GM12878 (cell line): Measurements from ENCODE around the gene EP300. TPM values are rescaled to one million over a fixed set of nuclear protein-coding genes. Genes with fewer than 3 reads are reported as not detected.

Experiments used
- ATAC-seq: fragments of 200-7000 bp; cut with Tn5 transposase; 3 replicates; pipeline ENCODE4 v1.9.1; 2020; ENCODE audit warnings: mild to moderate bottlenecking, moderate library complexity
- BruUV-seq: library from RNA; stranded (reverse); fragments of 400-500 nt; replicated peaks from 2 replicates; lab custom pipeline; 2021; lab: Mats Ljungman, UMichigan
- CTCF ChIA-PET: fragments of 300-600 bp; sonication (Branson Sonifier 250); formaldehyde crosslinking; extraction: SDS; loops from one replicate; lab custom pipeline; 2021; ENCODE audit warnings: inconsistent platforms; lab: Yijun Ruan, JAX
- POLR2A ChIA-PET: fragments of 350-600 bp; formaldehyde crosslinking; extraction: SDS; loops from one replicate; lab custom pipeline; 2021; ENCODE audit warnings: inconsistent platforms; lab: Charles Lee
- RAD21 ChIA-PET: fragments of 300-600 bp; sonication (Branson Sonifier 250); formaldehyde crosslinking; loops from one replicate; lab custom pipeline; 2023; ENCODE audit warnings: antibody characterized with exemption; ENCODE audit not compliant: unreplicated experiment; lab: Charles Lee
- SMC1A ChIA-PET: fragments of 300-600 bp; sonication (Branson Sonifier 250); formaldehyde crosslinking; loops from one replicate; lab custom pipeline; 2023; ENCODE audit not compliant: unreplicated experiment, uncharacterized antibody; lab: Charles Lee
- DNase-seq: peaks from one replicate; pipeline ENCODE4 v3.0.0-alpha.2; 2011; ENCODE audit warnings: low read depth, low spot score
- FAIRE-seq: peaks from 3 replicates; lab custom pipeline; 2011; peaks lifted over from hg19 to GRCh38; lab: Jason Lieb, UNC
- H2AFZ ChIP-seq: 2 replicates; pipeline ENCODE4 v1.6.0; 2011; ENCODE audit warnings: low read depth, low read length, control low read depth; ENCODE audit not compliant: control insufficient read depth
- H3K27ac ChIP-seq: 2 replicates; pipeline ENCODE4 v1.5.1; 2011; ENCODE audit warnings: control low read depth; ENCODE audit not compliant: control insufficient read depth, insufficient read depth
- H3K27me3 ChIP-seq, 2 experiments: replicated peaks in 1 of 2; 2 replicates each; pipeline versions ENCODE4 v1.6.0 to v1.6.1; 2011; ENCODE audit warnings: low read length in 1 of 2; ENCODE audit not compliant: control insufficient read depth in 2 of 2, insufficient read depth in 2 of 2
- H3K36me3 ChIP-seq, 2 experiments: 2 replicates each; pipeline ENCODE4 v1.5.1; 2011; ENCODE audit warnings: low read length in 1 of 2; ENCODE audit not compliant: control insufficient read depth in 2 of 2, insufficient read depth in 2 of 2
- H3K4me1 ChIP-seq: 2 replicates; pipeline ENCODE4 v1.6.1; 2011; ENCODE audit warnings: mild to moderate bottlenecking, low read length, moderate library complexity, mixed read lengths; ENCODE audit not compliant: control insufficient read depth, insufficient read depth
- H3K4me2 ChIP-seq: 2 replicates; pipeline ENCODE4 v1.6.0; 2011; ENCODE audit warnings: control low read depth; ENCODE audit not compliant: control insufficient read depth, insufficient read depth
- H3K4me3 ChIP-seq: fragments of 200-600 bp; sonication (generic); 2 replicates; pipeline ENCODE4 v1.5.1; 2016
- H3K79me2 ChIP-seq: 2 replicates; pipeline ENCODE4 v1.6.0; 2011; ENCODE audit warnings: low read length; ENCODE audit not compliant: control insufficient read depth, insufficient read depth
- H3K9ac ChIP-seq: 2 replicates; pipeline ENCODE4 v1.8.0; 2011; ENCODE audit warnings: low read length, control low read depth, mixed read lengths; ENCODE audit not compliant: control insufficient read depth, insufficient read depth
- H3K9me3 ChIP-seq: replicated peaks from 3 replicates; pipeline ENCODE4 v1.5.1; 2011; ENCODE audit warnings: mild to moderate bottlenecking, low read length; ENCODE audit not compliant: control insufficient read depth, insufficient read depth
- H4K20me1 ChIP-seq: 2 replicates; pipeline ENCODE4 v1.6.0; 2011; ENCODE audit not compliant: control insufficient read depth, insufficient read depth
- EED ChIP-seq: sonication (generic); IDR thresholded peaks from 2 replicates; pipeline ENCODE4 v1.6.1; 2016; ENCODE audit warnings: antibody characterized with exemption, low read depth
- FOS ChIP-seq: IDR thresholded peaks from 3 replicates; pipeline ENCODE4 v1.6.1; 2011; ENCODE audit warnings: borderline replicate concordance; ENCODE audit not compliant: insufficient read length; ENCODE audit errors: extremely low read depth
- JUND ChIP-seq: IDR thresholded peaks from 2 replicates; pipeline ENCODE4 v1.6.1; 2012; ENCODE audit warnings: low read depth, mild to moderate bottlenecking, low read length, improper control_type of control experiment, moderate library complexity
- NFIC ChIP-seq: IDR thresholded peaks from 2 replicates; pipeline ENCODE4 v1.6.1; 2012; ENCODE audit warnings: low read depth, mild to moderate bottlenecking, inconsistent platforms, low read length, moderate library complexity
- NFYB ChIP-seq: IDR thresholded peaks from 2 replicates; pipeline ENCODE4 v1.6.1; 2011; ENCODE audit warnings: low read depth, mild to moderate bottlenecking, low read length, improper control_type of control experiment, moderate library complexity; ENCODE audit not compliant: insufficient read depth
- NRF1 ChIP-seq: conservative IDR thresholded peaks from 2 replicates; pipeline ENCODE4 v1.6.1; 2011; ENCODE audit warnings: mild to moderate bottlenecking, low read depth, low read length, improper control_type of control experiment
- POLR2A ChIP-seq: IDR thresholded peaks from 2 replicates; pipeline ENCODE4 v1.6.1; 2011; ENCODE audit warnings: low read depth, mild to moderate bottlenecking, low read length
- TAF1 ChIP-seq: IDR thresholded peaks from 2 replicates; pipeline ENCODE4 v1.6.1; 2011; ENCODE audit warnings: mild to moderate bottlenecking, low read depth, low read length, borderline replicate concordance
- WGBS: methylation state at CpG from one replicate; pipeline ENCODE4 v1.1.6; 2016; ENCODE audit warnings: low lambda C conversion rate; ENCODE audit not compliant: insufficient replicate concordance, insufficient coverage; ENCODE audit errors: missing lambda C conversion rate; 5-methylcytosine and 5-hydroxymethylcytosine counted together
- in situ Hi-C: fragments of 300-500 bp; cut with MboI; formaldehyde crosslinking; loops from 9 replicates; pipeline ENCODE4 v1.14.3; 2018; ENCODE audit warnings: mixed read lengths
- intact Hi-C: fragments of 100-400 bp; cut with micrococcal nuclease; formaldehyde crosslinking; loops from one replicate; pipeline ENCODE4 v1.14.2; 2022; ENCODE audit not compliant: unreplicated experiment
- polyA plus RNA-seq, 11 experiments: library from polyadenylated mRNA; depleted of rRNA in 4 of 11; unstranded in 6 of 11; stranded (reverse) in 5 of 11; fragments of >200 nt; fragmentation: Nextera tagmentation in 4 of 11; fragmentation: Illumina TruSeq in 1 of 11; extraction: Ambion mirVana in 4 of 11; extraction: Trizol in 1 of 11; gene quantifications; 1 replicate in 1 of 11; 2 replicates in 10 of 11; pipeline versions ENCODE4 v1.2.1 to v1.2.3, GENCODE V29; 2011 to 2016; ENCODE audit warnings: inconsistent platforms in 2 of 11, missing spikeins in 2 of 11, low read depth in 1 of 11
- total RNA-seq, 4 experiments: library from RNA; depleted of rRNA in 3 of 4; stranded (reverse); fragments of >200 nt in 3 of 4; fragmentation: Illumina TruSeq in 1 of 4; extraction: Trizol in 1 of 4; gene quantifications; 2 replicates each; pipeline versions ENCODE4 v1.2.1 to v1.2.3, GENCODE V29; 2013 to 2021
- TF ChIP-seq, protein P1 (sequence below): fragments of 450-650 bp; IDR thresholded peaks from 2 replicates; pipeline ENCODE4 v1.6.1; 2017; ENCODE audit warnings: low read depth, mild to moderate bottlenecking, moderate library complexity
- TF ChIP-seq, protein P2 (sequence below): IDR thresholded peaks from 2 replicates; pipeline ENCODE4 v1.6.1; 2011; ENCODE audit warnings: low read depth, low read length, improper control_type of control experiment, borderline replicate concordance

Gene EP300
- total and polyA plus RNA-seq, 10 of the 15 experiments (the other 5 are each of a cell fraction or from before 2014, with no cell fraction given), result 5.5 to 48.5 (median 23.6) TPM

DNA sequence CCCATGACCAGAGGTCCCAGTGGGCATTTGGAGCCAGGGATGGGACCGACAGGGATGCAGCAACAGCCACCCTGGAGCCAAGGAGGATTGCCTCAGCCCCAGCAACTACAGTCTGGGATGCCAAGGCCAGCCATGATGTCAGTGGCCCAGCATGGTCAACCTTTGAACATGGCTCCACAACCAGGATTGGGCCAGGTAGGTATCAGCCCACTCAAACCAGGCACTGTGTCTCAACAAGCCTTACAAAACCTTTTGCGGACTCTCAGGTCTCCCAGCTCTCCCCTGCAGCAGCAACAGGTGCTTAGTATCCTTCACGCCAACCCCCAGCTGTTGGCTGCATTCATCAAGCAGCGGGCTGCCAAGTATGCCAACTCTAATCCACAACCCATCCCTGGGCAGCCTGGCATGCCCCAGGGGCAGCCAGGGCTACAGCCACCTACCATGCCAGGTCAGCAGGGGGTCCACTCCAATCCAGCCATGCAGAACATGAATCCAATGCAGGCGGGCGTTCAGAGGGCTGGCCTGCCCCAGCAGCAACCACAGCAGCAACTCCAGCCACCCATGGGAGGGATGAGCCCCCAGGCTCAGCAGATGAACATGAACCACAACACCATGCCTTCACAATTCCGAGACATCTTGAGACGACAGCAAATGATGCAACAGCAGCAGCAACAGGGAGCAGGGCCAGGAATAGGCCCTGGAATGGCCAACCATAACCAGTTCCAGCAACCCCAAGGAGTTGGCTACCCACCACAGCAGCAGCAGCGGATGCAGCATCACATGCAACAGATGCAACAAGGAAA, 85.4 kb downstream of the EP300 start:
- SMC1A ChIA-PET, result no interaction called here
- Histone ChIP-seq H3K36me3 (peaks cover 31 to 40% of the 10 kb centered on the region in 2 experiments; a peak in 3 of 4 replicates), H3K27ac (no peak overlapping the region), H3K4me3 (no peak overlapping the region), H3K4me2 (no peak overlapping the region), H3K4me1 (no peaks in the 10 kb centered on the region), H3K9ac (no peak overlapping the region), H2AFZ (no peak overlapping the region), H3K27me3 (no peaks in the 10 kb centered on the region), H4K20me1 (no peaks in the 10 kb centered on the region), H3K9me3 (no peaks in the 10 kb centered on the region), H3K79me2 (no peaks in the 10 kb centered on the region)
- DNase-seq (no peak), FAIRE-seq (no peak), ATAC-seq (no peak)
- in situ Hi-C loops (no loop called here), intact Hi-C loops (no loop called here)
- POLR2A ChIA-PET, result no interaction called here
- RAD21 ChIA-PET, result no interaction called here
- WGBS, result 100% methylated on average over 8 of the region's 9 CpGs
- TF ChIP-seq FOS (no peak), POLR2A (peak; percentile 57)
- TF ChIP-seq, protein P1, sequence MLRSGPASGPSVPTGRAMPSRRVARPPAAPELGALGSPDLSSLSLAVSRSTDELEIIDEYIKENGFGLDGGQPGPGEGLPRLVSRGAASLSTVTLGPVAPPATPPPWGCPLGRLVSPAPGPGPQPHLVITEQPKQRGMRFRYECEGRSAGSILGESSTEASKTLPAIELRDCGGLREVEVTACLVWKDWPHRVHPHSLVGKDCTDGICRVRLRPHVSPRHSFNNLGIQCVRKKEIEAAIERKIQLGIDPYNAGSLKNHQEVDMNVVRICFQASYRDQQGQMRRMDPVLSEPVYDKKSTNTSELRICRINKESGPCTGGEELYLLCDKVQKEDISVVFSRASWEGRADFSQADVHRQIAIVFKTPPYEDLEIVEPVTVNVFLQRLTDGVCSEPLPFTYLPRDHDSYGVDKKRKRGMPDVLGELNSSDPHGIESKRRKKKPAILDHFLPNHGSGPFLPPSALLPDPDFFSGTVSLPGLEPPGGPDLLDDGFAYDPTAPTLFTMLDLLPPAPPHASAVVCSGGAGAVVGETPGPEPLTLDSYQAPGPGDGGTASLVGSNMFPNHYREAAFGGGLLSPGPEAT, result no peak
- CTCF ChIA-PET, result no interaction called here
- TSS peak; percentile 13 for BruUV-seq

DNA sequence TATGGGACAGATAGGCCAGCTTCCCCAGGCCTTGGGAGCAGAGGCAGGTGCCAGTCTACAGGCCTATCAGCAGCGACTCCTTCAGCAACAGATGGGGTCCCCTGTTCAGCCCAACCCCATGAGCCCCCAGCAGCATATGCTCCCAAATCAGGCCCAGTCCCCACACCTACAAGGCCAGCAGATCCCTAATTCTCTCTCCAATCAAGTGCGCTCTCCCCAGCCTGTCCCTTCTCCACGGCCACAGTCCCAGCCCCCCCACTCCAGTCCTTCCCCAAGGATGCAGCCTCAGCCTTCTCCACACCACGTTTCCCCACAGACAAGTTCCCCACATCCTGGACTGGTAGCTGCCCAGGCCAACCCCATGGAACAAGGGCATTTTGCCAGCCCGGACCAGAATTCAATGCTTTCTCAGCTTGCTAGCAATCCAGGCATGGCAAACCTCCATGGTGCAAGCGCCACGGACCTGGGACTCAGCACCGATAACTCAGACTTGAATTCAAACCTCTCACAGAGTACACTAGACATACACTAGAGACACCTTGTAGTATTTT, 86.1 kb downstream of the EP300 start:
- in situ Hi-C loops (no loop called here), intact Hi-C loops (no loop called here)
- RAD21 ChIA-PET, result no interaction called here
- POLR2A ChIA-PET, result no interaction called here
- no peak for ATAC-seq
- Histone ChIP-seq H3K27me3 (no peaks in the 10 kb centered on the region), H3K9me3 (no peaks in the 10 kb centered on the region), H4K20me1 (no peaks in the 10 kb centered on the region), H2AFZ (no peak overlapping the region), H3K9ac (no peak overlapping the region), H3K79me2 (no peaks in the 10 kb centered on the region), H3K4me2 (no peak overlapping the region), H3K27ac (no peak overlapping the region), H3K36me3 (peaks cover 31 to 33% of the 10 kb centered on the region in 2 experiments; a peak in 3 of 4 replicates), H3K4me3 (no peak overlapping the region), H3K4me1 (no peaks in the 10 kb centered on the region)
- FAIRE-seq, result no peak
- SMC1A ChIA-PET, result no interaction called here
- TF ChIP-seq EED, result no peak
- TF ChIP-seq NFIC, result no peak
- TF ChIP-seq NRF1, result no peak
- TF ChIP-seq NFYB, result no peak
- TF ChIP-seq, protein P2, sequence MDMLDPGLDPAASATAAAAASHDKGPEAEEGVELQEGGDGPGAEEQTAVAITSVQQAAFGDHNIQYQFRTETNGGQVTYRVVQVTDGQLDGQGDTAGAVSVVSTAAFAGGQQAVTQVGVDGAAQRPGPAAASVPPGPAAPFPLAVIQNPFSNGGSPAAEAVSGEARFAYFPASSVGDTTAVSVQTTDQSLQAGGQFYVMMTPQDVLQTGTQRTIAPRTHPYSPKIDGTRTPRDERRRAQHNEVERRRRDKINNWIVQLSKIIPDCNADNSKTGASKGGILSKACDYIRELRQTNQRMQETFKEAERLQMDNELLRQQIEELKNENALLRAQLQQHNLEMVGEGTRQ, result no peak
- TF ChIP-seq TAF1, result no peak
- no peak for TF ChIP-seq JUND
- no peak for DNase-seq
- over 99% methylated on average over 8 of the region's 8 CpGs for WGBS
- CTCF ChIA-PET, result no interaction called here
- BruUV-seq, result no TSS peak
